Activated CD4-positive, alpha-beta T cell treated with anti-CD3 and anti-CD28 coated beads for 4 hours (primary cell): ENCODE measurements around the gene STARD5.

ENCODE experiments used
- DNase-seq, 2 donors: peaks; one replicate each; pipeline ENCODE4 v3.0.0-alpha.2; 2020

Gene STARD5

DNA sequence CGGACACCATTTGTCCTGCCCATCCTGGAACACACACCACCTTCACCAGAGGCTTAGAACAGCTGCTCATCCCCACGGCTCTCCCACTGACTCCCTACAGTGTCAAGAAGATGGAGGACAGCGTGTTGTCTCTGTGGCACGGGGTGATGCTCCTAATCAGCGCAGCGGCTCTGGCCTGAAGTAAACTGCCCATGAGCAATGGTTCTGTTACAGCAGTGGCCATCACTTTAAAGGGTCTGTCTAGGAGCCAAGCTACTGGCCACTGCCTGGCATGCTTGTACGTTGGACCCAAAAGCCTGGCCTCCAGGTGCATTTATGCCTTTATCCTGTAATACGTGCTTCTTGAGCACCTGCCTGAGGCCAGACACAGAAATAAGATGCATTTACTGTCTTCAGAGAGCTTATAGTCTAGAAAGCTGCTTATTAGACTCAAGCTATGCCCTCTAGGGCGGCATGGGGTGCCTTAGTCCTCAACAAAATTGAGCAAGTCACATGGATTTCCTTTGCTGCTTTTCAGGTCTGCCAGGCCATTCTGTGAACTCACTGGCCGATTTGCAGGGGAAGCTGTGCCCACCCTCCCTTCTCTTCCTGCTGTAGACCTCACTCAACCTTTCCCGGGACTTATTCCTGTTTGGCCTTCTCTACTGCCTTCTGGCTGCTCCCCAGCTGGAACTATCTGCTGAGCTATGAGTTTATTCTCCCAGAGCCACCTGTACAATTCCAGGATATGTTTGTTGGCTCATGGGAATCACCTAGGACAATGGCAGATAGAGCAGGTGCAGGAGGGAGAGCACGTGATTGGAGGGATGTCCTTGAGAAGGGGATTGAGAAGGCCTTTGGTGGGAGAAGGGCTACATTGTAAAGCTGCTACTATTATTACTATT lies 51.9 kb downstream of the STARD5 start:
- no peak for DNase-seq

DNA sequence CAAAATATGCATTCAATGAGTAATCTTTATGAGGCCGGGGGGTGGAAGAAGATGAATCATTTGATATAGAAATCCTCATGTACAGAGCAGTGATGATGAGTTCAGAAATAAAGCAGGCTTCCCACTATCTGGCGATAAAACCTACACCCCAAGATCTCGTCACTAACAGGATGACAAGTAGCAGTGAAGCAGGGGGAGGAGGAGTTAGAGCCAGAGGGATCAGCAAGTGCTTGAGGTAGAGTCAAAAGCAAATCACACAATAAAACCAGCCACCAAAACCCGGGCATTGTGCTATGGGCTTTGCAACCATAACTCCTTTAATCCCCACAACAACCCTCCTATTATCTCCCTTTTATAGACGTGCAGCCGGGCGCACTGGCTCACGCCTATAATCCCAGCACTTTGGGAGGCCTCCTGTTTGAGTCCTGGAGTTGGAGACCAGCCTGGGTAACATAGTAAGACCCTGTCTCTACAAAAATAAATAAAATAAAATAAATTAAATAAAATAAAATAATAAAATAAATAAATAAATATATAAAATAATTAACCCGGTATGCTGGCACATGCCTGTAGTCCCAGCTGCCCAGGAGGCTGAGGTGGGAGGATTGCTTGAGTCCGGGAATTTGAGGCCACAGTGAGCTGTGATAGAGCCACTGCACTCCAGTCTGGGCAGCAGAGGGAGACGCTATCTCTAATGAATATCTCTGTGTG lies 53.0 kb downstream of the STARD5 start:
- DNase-seq: no peak

- DNase-seq: no peak
Measured at GRCh38 chr15:81270188-81270587, 53.8 kb downstream of the STARD5 start.

GRCh38 chr15:81268881-81269601 lies 54.9 kb downstream of the STARD5 start:
- DNase-seq: no peak

- no peak for DNase-seq
Measured at GRCh38 chr15:81268340-81268739, 55.6 kb downstream of the STARD5 start.

- peak; percentile 80 to 88 for DNase-seq
Measured at GRCh38 chr15:81265944-81266775, 57.8 kb downstream of the STARD5 start.

DNA sequence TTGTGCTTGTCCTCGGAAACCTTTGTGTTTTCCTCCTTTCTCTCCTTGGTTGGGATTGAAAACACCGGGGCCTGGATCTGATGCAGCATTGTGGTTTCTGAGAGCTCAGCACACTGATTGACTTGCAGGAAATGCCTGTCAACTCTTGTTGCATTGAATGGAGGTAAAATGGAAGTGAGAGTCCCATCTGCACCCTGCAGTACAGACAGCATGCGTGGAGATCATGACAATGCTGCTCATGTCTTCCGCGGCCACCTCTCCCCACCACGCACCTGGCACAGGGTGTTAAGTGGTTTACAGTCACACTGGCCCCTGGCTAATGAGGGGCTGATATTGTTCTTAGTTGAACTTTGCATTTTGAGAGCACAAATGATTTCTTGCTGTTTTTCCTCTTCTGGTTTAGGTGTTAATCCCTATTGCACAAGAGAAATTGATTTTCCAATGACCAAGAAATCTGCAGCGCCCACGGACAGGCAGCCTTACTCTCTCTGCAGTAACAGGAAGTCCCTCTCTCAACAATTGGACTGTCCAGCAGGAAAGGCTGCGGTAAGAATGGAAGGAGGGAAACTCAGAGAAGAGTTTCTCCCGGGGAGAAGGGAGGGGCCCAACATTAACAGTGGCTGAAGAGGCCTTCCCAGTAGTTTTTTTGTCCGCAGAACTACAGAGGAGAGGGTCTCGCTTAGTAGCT lies 58.5 kb downstream of the STARD5 start:
- DNase-seq: no peak

DNA sequence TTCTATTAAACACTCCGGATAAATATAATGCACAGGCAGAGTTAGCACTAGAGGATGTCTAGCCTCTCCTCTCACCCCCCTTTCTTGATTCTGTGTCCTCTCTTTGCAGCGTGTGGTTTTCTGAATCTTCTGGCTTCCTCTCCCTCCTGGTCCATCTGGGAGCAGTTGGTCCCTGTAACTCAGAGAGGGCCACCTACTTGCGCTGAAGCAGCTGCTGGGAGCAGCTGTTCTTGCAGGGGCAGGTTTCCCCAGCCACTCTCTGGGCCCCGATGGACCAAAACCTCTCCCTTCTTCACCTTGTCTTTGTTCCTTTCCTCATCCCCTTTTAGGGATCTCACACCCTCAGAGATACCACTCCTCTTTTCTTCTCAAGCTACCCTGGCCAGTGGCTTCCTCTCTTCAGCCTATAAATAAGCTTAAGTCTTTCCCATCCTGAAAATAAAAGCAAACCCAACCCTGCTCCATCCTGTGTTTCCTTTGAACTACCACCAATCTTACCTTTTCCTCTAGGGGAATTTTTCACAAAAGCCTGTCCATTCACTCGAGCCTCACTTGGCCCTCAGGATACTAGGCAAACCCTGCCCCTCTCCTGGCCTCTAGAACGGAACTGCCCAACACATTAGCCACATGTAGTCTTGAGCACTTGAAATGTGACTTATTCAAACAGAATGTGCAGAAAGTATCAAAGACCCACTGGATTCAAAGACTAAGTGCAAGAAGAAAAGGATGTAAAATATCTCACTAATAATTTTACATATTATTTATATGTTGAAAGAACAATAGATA lies 59.7 kb downstream of the STARD5 start:
- DNase-seq: no peak

DNA sequence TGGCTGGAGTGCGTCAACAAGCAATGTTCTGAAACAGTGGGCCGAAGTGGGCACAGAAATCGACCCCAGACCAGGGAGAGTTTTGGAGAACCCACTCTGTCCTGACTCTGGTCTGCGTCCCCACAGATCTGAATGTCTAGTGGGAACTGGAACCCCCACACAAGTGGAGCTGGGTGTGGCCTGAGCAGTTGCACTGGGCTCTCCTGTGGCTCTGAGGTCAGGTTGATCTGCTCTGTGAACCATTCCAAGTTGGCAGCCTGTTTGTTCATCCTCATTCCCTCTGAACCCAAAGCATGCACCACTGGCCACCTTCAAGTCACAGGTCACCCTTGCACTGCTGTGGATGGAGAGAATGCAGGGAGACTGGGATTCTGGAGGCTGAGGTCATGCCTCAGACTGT lies 60.5 kb downstream of the STARD5 start:
- DNase-seq: no peak

DNA sequence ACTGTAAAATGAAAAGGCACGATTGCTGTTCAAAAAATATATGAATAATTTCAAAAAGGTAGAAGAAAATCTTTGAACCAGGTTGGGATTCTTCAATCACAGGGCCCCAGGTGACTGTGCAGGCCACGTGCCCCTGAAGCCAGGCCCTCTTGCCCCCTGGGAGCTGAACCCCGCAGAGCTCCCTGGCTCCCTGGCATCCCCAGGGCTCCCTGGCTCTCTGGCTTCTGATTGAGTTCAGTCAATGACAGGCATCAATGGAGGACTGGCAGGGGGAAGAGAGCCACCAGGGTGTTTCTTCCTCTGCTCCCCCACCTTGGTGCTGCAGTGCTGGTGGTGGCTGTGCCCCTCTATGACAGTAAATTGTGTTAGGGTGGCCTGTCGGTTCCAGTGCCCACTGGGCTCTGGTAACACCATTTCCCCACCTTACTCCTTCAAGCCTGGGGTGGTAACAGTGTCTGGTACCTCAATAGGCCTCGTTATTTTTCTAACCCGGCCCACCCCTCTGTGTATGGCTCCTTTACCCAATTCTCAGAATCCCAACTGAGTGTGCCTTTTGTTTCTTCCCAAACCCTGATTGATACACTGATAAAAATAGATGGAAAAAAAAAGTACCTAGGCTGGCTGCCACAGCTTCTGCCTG lies 62.6 kb downstream of the STARD5 start:
- no peak for DNase-seq

GRCh38 chr15:81259760-81260298 lies 64.1 kb downstream of the STARD5 start:
- DNase-seq: no peak
